Measurements from ENCODE around the gene PRPS1.

The PRPS1 gene

DNA sequence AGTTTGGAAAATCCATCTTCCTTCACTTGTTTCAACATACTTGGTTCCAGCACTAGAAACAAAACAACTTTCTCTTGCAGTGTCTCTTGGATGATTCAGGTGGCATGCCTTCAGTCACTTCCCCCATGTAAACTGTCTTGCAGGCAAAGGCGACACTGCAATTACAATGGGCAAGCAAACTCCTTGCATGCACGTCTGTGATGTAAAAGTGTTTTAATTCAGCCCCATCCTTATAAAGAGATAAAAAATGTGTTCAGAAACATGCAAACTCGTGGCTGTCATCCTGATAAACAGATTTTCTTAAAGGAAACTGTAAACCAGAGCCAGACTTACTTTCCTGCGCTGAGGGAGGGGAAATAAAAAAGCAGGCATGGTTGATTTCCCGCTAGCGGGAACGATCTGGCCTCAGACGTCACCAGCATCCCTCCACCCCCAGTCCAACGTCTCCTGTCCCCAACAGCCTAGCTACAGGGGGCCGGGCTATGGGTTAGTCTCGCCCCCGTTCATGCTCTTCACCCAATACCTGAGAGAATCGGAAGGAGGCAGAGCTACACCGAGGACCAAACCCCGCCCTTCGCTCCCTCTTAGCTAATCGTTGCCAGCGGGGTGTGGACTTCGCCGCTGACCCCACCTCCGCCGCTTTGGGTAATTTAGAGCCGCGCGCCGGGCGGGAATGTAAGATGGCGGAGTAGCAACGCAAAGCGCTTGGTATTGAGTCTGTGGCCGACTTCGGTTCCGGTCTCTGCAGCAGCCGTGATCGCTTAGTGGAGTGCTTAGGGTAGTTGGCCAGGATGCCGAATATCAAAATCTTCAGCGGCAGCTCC is at the start of gene PRPS1:
TSS of gene PRPS1 (plus strand) at position 673 of the 824 bp plus-strand sequence. CDS start at position 792, 119 bp downstream.
- Histone ChIP-seq H3K27ac (ENCODE audit: low read depth, low read length) (peak within 1 kb of the TSS; percentile 57), H3K4me1 (ENCODE audit: control insufficient read depth in 5 of 5, insufficient read depth in 5 of 5, low read length in 5 of 5) (peaks cover 0 to 14% (median 10%) of the 10 kb centered on the region in 5 donors), H3K9me3 (ENCODE audit: control insufficient read depth in 5 of 5, low read length in 5 of 5) (peaks cover 0 to 3% (median 0%) of the 10 kb centered on the region in 5 donors), H3K9ac (ENCODE audit: low read length in 5 of 5) (peak within 1 kb of the TSS; percentile 16 to 76 (median 64)), H3K4me3 (ENCODE audit: low read depth in 1 of 5, low read length in 5 of 5) (peak within 1 kb of the TSS; percentile 69 to 84 (median 77)), H3K36me3 (ENCODE audit: control insufficient read depth in 5 of 5, insufficient read depth in 5 of 5, low read length in 5 of 5) (no peaks in the 10 kb centered on the region), H3K27me3 (ENCODE audit: control insufficient read depth in 5 of 5, insufficient read depth in 4 of 5, low read length in 5 of 5) (peaks cover 0 to 4% (median 3%) of the 10 kb centered on the region in 5 donors)

DNA sequence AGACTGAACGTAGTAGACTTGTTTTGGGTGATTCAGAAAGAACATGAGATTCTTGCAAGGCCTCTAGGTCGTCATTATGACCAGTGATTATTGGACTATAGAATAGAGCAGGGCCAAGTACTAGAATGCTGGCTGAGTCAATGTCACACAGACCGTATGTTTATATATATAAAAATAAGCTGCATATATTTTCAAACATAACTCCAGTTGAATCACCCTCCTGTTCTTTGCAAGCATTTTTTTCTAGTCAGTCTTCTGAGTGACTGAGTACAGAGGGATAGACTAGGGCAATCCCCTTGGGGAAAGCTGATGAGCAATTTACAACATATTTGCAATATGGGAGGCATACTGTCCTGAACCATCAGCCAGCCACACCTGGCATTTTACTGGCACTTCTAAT is 48.4 kb upstream of the PRPS1 start:
- H3K9me3 ChIP-seq (ENCODE audit: control insufficient read depth in 5 of 5, low read length in 5 of 5), result peaks cover 0 to 8% (median 2%) of the 10 kb centered on the region in 5 donors
- H3K27ac ChIP-seq (ENCODE audit: low read depth, low read length), result no peak overlapping the region
- H3K9ac ChIP-seq (ENCODE audit: low read length in 5 of 5), result no peak overlapping the region
- no peaks in the 10 kb centered on the region for H3K4me1 ChIP-seq (ENCODE audit: control insufficient read depth in 5 of 5, insufficient read depth in 5 of 5, low read length in 5 of 5)
- H3K27me3 ChIP-seq (ENCODE audit: control insufficient read depth in 5 of 5, insufficient read depth in 4 of 5, low read length in 5 of 5), result peaks cover 0 to 3% (median 0%) of the 10 kb centered on the region in 5 donors
- no peak overlapping the region for H3K4me3 ChIP-seq (ENCODE audit: low read depth in 1 of 5, low read length in 5 of 5)
- no peaks in the 10 kb centered on the region for H3K36me3 ChIP-seq (ENCODE audit: control insufficient read depth in 5 of 5, insufficient read depth in 5 of 5, low read length in 5 of 5)

DNA sequence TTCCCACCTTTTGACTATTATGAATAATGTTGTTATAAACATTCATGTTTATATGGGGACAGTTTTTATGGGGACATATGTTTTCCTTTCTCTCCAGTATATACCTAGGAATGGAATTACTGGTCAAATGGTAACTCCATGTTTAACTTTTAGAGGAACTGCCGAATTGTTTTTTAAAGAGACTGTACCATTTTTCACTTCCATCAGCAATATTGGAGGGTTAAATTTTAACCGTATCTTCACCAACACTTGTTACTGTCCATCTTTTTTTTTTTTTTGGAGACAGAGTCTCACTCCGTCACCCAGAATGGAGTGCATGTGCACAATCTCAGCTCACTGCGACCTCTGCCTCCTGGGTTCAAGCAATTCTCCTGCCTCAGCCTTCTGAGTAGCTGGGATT is 46.4 kb upstream of the PRPS1 start:
- H3K36me3 ChIP-seq (ENCODE audit: control insufficient read depth in 5 of 5, insufficient read depth in 5 of 5, low read length in 5 of 5), result no peaks in the 10 kb centered on the region
- H3K27me3 ChIP-seq (ENCODE audit: control insufficient read depth in 5 of 5, insufficient read depth in 4 of 5, low read length in 5 of 5), result no peaks in the 10 kb centered on the region
- no peak overlapping the region for H3K27ac ChIP-seq (ENCODE audit: low read depth, low read length)
- H3K9ac ChIP-seq (ENCODE audit: low read length in 5 of 5), result no peak overlapping the region
- no peak overlapping the region for H3K4me3 ChIP-seq (ENCODE audit: low read depth in 1 of 5, low read length in 5 of 5)
- no peaks in the 10 kb centered on the region for H3K4me1 ChIP-seq (ENCODE audit: control insufficient read depth in 5 of 5, insufficient read depth in 5 of 5, low read length in 5 of 5)
- peaks cover 0 to 9% (median 2%) of the 10 kb centered on the region in 5 donors for H3K9me3 ChIP-seq (ENCODE audit: control insufficient read depth in 5 of 5, low read length in 5 of 5)

DNA sequence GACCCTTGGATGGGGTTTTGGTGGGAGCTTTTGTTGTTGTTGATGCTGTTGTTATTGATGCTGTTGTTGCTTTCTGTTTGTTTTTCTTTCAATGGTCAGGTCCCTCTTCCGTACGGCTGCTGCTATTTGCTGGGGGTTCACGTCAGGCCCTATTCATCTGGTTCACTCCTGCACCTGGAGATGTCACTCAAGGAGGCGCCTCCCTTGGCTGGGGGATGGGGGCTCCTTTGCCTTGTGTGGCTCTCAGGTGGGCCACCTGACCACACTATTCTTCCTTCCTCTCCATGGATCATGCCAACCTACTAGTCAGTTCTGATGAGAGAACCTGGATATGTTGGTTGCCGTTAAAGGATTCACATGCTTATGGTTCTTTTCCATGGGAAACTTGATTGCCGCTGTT is 39.1 kb upstream of the PRPS1 start:
- Histone ChIP-seq H3K27ac (ENCODE audit: low read depth, low read length) (no peak overlapping the region), H3K36me3 (ENCODE audit: control insufficient read depth in 5 of 5, insufficient read depth in 5 of 5, low read length in 5 of 5) (no peaks in the 10 kb centered on the region), H3K9me3 (ENCODE audit: control insufficient read depth in 5 of 5, low read length in 5 of 5) (peaks cover 0 to 6% (median 0%) of the 10 kb centered on the region in 5 donors), H3K27me3 (ENCODE audit: control insufficient read depth in 5 of 5, insufficient read depth in 4 of 5, low read length in 5 of 5) (no peaks in the 10 kb centered on the region), H3K4me1 (ENCODE audit: control insufficient read depth in 5 of 5, insufficient read depth in 5 of 5, low read length in 5 of 5) (no peaks in the 10 kb centered on the region), H3K4me3 (ENCODE audit: low read depth in 1 of 5, low read length in 5 of 5) (no peak overlapping the region), H3K9ac (ENCODE audit: low read length in 5 of 5) (no peak overlapping the region)

DNA sequence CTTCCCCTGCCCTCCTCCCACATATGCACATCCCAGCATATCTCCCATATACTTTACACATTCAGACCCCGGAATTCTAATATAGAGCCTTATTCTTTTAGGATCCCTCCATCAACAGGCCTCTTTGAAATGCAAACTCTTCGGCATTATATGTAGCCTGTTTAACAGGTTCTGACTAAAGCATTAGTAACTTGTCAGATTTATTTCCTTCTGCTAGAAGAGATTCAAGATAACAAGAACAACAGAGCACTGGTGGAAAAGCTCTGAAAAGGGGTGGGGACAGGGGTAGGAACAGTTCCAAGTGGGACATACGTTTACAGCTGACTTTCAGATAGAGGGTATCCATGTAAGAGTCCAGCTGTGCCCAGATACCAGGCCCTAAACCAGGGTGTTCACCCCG is 31.7 kb upstream of the PRPS1 start:
- Histone ChIP-seq H3K27me3 (ENCODE audit: control insufficient read depth in 5 of 5, insufficient read depth in 4 of 5, low read length in 5 of 5) (peaks cover 0 to 20% (median 8%) of the 10 kb centered on the region in 5 donors), H3K27ac (ENCODE audit: low read depth, low read length) (no peak overlapping the region), H3K4me3 (ENCODE audit: low read depth in 1 of 5, low read length in 5 of 5) (no peak overlapping the region), H3K36me3 (ENCODE audit: control insufficient read depth in 5 of 5, insufficient read depth in 5 of 5, low read length in 5 of 5) (no peaks in the 10 kb centered on the region), H3K9me3 (ENCODE audit: control insufficient read depth in 5 of 5, low read length in 5 of 5) (no peaks in the 10 kb centered on the region), H3K9ac (ENCODE audit: low read length in 5 of 5) (no peak overlapping the region), H3K4me1 (ENCODE audit: control insufficient read depth in 5 of 5, insufficient read depth in 5 of 5, low read length in 5 of 5) (no peaks in the 10 kb centered on the region)

DNA sequence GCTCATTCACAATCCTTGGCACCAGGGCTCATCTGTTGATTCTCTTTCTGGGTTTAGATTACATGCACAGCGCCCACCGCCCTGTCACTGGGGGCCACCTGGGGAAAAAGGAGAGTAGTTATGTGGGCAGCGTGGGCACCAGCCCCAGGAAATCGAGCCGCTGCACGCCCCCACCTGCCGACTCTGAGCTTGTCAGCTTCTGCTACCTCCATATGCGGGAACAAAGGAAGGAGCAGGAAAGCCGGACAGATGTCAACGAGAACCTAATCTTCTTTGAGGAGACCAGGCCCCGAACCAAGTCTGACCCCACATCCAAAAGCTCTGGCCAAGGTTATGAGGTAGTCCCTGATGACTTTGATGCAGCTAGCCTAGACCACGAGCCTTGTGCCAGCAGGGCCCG is 31.0 kb upstream of the PRPS1 start:
- no peak overlapping the region for H3K4me3 ChIP-seq (ENCODE audit: low read depth in 1 of 5, low read length in 5 of 5)
- peaks cover 0 to 24% (median 14%) of the 10 kb centered on the region in 5 donors for H3K27me3 ChIP-seq (ENCODE audit: control insufficient read depth in 5 of 5, insufficient read depth in 4 of 5, low read length in 5 of 5)
- H3K9me3 ChIP-seq (ENCODE audit: control insufficient read depth in 5 of 5, low read length in 5 of 5), result no peaks in the 10 kb centered on the region
- H3K9ac ChIP-seq (ENCODE audit: low read length in 5 of 5), result no peak overlapping the region
- no peaks in the 10 kb centered on the region for H3K36me3 ChIP-seq (ENCODE audit: control insufficient read depth in 5 of 5, insufficient read depth in 5 of 5, low read length in 5 of 5)
- H3K4me1 ChIP-seq (ENCODE audit: control insufficient read depth in 5 of 5, insufficient read depth in 5 of 5, low read length in 5 of 5), result no peaks in the 10 kb centered on the region
- H3K27ac ChIP-seq (ENCODE audit: low read depth, low read length), result no peak overlapping the region

DNA sequence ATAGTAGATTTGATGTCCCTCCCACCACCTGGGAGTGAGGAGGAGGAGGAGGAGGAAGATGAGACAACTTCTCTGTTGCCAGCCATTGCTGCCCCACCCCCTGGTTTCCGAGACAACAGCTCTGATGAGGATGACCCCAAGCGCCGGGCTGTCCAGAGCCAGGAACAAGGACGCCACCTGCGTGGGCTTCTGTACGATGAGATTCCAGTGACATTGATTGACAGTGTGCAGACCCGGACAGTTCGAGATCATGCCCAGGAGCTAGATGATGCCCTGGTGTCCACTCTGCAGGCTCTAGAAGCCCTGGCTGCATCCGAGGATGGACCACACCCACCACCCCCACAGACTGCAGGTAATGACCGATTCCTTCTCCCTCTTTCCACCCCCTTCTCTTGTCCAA is 30.5 kb upstream of the PRPS1 start:
- Histone ChIP-seq H3K27ac (ENCODE audit: low read depth, low read length) (no peak overlapping the region), H3K9me3 (ENCODE audit: control insufficient read depth in 5 of 5, low read length in 5 of 5) (no peaks in the 10 kb centered on the region)

DNA sequence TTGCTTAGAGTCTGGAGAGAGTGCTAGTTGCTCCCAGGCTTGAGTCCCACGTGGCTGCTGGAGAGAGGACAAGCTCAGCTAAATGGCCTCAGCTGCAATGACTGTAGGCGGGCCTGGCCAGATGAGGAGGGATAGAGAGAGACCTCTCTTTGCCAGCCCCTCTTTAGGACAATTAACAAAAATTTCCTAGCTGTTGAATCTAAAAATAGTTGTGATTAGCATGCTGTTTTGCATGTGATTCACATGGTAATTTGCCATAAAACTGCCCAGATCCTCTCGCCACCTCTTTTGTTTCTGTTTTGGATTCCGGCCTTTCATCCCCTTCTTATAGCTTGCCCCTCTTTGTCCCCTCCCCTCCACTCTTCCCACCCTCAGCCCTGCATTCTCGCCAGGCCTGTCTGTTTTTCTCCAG is 28.9 kb upstream of the PRPS1 start:
- H3K36me3 ChIP-seq (ENCODE audit: control insufficient read depth in 5 of 5, insufficient read depth in 5 of 5, low read length in 5 of 5), result no peaks in the 10 kb centered on the region
- H3K9me3 ChIP-seq (ENCODE audit: control insufficient read depth in 5 of 5, low read length in 5 of 5), result no peaks in the 10 kb centered on the region
- H3K9ac ChIP-seq (ENCODE audit: low read length in 5 of 5), result no peak overlapping the region
- H3K4me1 ChIP-seq (ENCODE audit: control insufficient read depth in 5 of 5, insufficient read depth in 5 of 5, low read length in 5 of 5), result no peaks in the 10 kb centered on the region
- H3K27me3 ChIP-seq (ENCODE audit: control insufficient read depth in 5 of 5, insufficient read depth in 4 of 5, low read length in 5 of 5), result peaks cover 0 to 35% (median 22%) of the 10 kb centered on the region in 5 donors
- H3K4me3 ChIP-seq (ENCODE audit: low read depth in 1 of 5, low read length in 5 of 5), result no peak overlapping the region
- H3K27ac ChIP-seq (ENCODE audit: low read depth, low read length), result no peak overlapping the region

More for the DNA sequence above, 30.5 kb upstream of the PRPS1 start:
- H3K4me1 ChIP-seq (ENCODE audit: control insufficient read depth in 5 of 5, insufficient read depth in 5 of 5, low read length in 5 of 5), result no peaks in the 10 kb centered on the region
- H3K4me3 ChIP-seq (ENCODE audit: low read depth in 1 of 5, low read length in 5 of 5), result no peak overlapping the region
- no peak overlapping the region for H3K9ac ChIP-seq (ENCODE audit: low read length in 5 of 5)
- no peaks in the 10 kb centered on the region for H3K36me3 ChIP-seq (ENCODE audit: control insufficient read depth in 5 of 5, insufficient read depth in 5 of 5, low read length in 5 of 5)
- peaks cover 0 to 27% (median 17%) of the 10 kb centered on the region in 5 donors for H3K27me3 ChIP-seq (ENCODE audit: control insufficient read depth in 5 of 5, insufficient read depth in 4 of 5, low read length in 5 of 5)

DNA sequence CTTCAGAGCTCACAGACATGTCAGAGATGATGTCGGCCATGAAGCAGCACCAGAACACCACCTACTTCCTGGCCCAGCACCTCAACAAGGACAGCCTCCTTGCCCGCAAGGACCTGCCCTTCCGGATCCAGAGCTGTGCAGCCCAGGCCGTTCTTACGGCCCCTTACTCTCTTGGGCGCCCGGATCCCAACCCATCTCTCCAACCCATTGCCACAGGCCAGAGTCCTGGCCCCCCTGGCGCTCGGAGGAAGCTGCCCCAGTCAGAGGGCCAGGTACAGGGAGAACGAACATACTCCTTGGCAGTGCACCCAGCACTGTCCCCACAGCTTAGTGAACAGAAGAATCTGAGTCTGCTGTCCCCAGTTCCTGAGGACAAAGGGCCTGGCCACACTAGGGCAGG is 27.9 kb upstream of the PRPS1 start:
- H3K27ac ChIP-seq (ENCODE audit: low read depth, low read length), result no peak overlapping the region
- H3K9me3 ChIP-seq (ENCODE audit: control insufficient read depth in 5 of 5, low read length in 5 of 5), result no peaks in the 10 kb centered on the region
- H3K4me3 ChIP-seq (ENCODE audit: low read depth in 1 of 5, low read length in 5 of 5), result no peak overlapping the region
- no peaks in the 10 kb centered on the region for H3K4me1 ChIP-seq (ENCODE audit: control insufficient read depth in 5 of 5, insufficient read depth in 5 of 5, low read length in 5 of 5)
- no peak overlapping the region for H3K9ac ChIP-seq (ENCODE audit: low read length in 5 of 5)
- no peaks in the 10 kb centered on the region for H3K36me3 ChIP-seq (ENCODE audit: control insufficient read depth in 5 of 5, insufficient read depth in 5 of 5, low read length in 5 of 5)
- H3K27me3 ChIP-seq (ENCODE audit: control insufficient read depth in 5 of 5, insufficient read depth in 4 of 5, low read length in 5 of 5), result peaks cover 0 to 36% (median 22%) of the 10 kb centered on the region in 5 donors

DNA sequence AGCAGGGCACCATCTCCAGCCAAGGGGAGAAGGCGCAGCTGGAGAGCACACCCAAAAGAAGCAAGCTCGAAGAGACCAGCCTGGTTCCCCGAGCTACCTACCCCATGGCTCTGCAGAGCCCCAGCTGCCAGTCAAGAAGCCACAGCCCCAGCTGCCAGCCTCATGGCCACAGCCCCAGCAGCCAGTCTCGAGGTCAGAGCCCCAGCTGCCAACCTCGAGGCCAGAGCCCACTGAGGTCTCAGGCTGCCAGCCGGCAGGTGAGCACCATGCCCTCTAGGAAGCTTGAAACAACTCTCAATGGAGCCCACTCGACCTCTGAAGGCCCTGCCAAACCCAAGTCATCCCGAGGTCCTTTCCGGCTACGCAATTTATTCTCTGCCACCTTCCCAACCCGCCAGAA is 27.0 kb upstream of the PRPS1 start:
- no peaks in the 10 kb centered on the region for H3K36me3 ChIP-seq (ENCODE audit: control insufficient read depth in 5 of 5, insufficient read depth in 5 of 5, low read length in 5 of 5)
- H3K4me3 ChIP-seq (ENCODE audit: low read depth in 1 of 5, low read length in 5 of 5), result no peak overlapping the region
- H3K9ac ChIP-seq (ENCODE audit: low read length in 5 of 5), result no peak overlapping the region
- H3K9me3 ChIP-seq (ENCODE audit: control insufficient read depth in 5 of 5, low read length in 5 of 5), result no peaks in the 10 kb centered on the region
- H3K27me3 ChIP-seq (ENCODE audit: control insufficient read depth in 5 of 5, insufficient read depth in 4 of 5, low read length in 5 of 5), result peaks cover 0 to 38% (median 25%) of the 10 kb centered on the region in 5 donors
- H3K27ac ChIP-seq (ENCODE audit: low read depth, low read length), result no peak overlapping the region
- H3K4me1 ChIP-seq (ENCODE audit: control insufficient read depth in 5 of 5, insufficient read depth in 5 of 5, low read length in 5 of 5), result no peaks in the 10 kb centered on the region
